ENCODE results near the gene HELZ.
"Not testable (repeated sequence)": the region's sequence is repeated elsewhere in the genome, so short reads cannot be mapped to it uniquely, and the experiment has no call there.

The HELZ gene

GRCh38 chr17:67224736-67225135 is 20.3 kb downstream of the HELZ start:
- no peak for DNase-seq

GRCh38 chr17:67223924-67224323 is 21.1 kb downstream of the HELZ start:
- no peak for DNase-seq

- peak; percentile 21 for DNase-seq
Observed at GRCh38 chr17:67221062-67221998, 23.7 kb downstream of the HELZ start.

GRCh38 chr17:67218385-67218950 is 26.5 kb downstream of the HELZ start:
- DNase-seq: no peak

- no peak for DNase-seq
Observed at GRCh38 chr17:67217446-67217845, 27.6 kb downstream of the HELZ start.

GRCh38 chr17:67216578-67217320 is 28.2 kb downstream of the HELZ start:
- DNase-seq: no peak

- no peak for DNase-seq
Observed at GRCh38 chr17:67215991-67216421, 29.0 kb downstream of the HELZ start.

GRCh38 chr17:67212714-67213417 is 32.1 kb downstream of the HELZ start:
- DNase-seq: no peak

GRCh38 chr17:67212231-67212630 is 32.8 kb downstream of the HELZ start:
- DNase-seq: no peak

GRCh38 chr17:67211742-67212141 is 33.3 kb downstream of the HELZ start:
- DNase-seq: peak; percentile 51

- DNase-seq: no peak
Observed at GRCh38 chr17:67210915-67211314, 34.1 kb downstream of the HELZ start.

- no peak for DNase-seq
Observed at GRCh38 chr17:67208232-67208631, 36.8 kb downstream of the HELZ start.

GRCh38 chr17:67203818-67204217 is 41.2 kb downstream of the HELZ start:
- no peak for DNase-seq

GRCh38 chr17:67202503-67202902 is 42.5 kb downstream of the HELZ start:
- no peak for DNase-seq

- no peak for DNase-seq
Observed at GRCh38 chr17:67200727-67201301, 44.2 kb downstream of the HELZ start.

- DNase-seq: no peak
Observed at GRCh38 chr17:67198131-67198530, 46.9 kb downstream of the HELZ start.

- not testable (repeated sequence) for DNase-seq
Observed at GRCh38 chr17:67197023-67197422, 48.0 kb downstream of the HELZ start.

GRCh38 chr17:67196422-67196821 is 48.6 kb downstream of the HELZ start:
- DNase-seq: no peak

- DNase-seq: no peak
Observed at GRCh38 chr17:67194134-67194533, 50.9 kb downstream of the HELZ start.

GRCh38 chr17:67187927-67188326 is 57.1 kb downstream of the HELZ start:
- DNase-seq: no peak

- no peak for DNase-seq
Observed at GRCh38 chr17:67186782-67187181, 58.2 kb downstream of the HELZ start.

GRCh38 chr17:67183531-67183930 is 61.5 kb downstream of the HELZ start:
- DNase-seq: no peak

- DNase-seq: no peak
Observed at GRCh38 chr17:67181825-67182224, 63.2 kb downstream of the HELZ start.
